Astrocyte (in vitro differentiated cells and primary cell): ENCODE data around the gene DHX8. TPM values are rescaled to one million over a fixed set of nuclear protein-coding genes. Genes with fewer than 3 reads are reported as not detected.

Source experiments
- DNase-seq: peaks from one replicate; pipeline ENCODE4 v3.0.0-alpha.2; 2010; ENCODE audit warnings: low read depth
- FAIRE-seq: peaks from 2 replicates; lab custom pipeline; 2011; peaks lifted over from hg19 to GRCh38; lab: Jason Lieb, UNC
- H2AFZ ChIP-seq: 2 replicates; pipeline ENCODE4 v1.6.0; 2012; ENCODE audit warnings: low read depth, low read length, inconsistent platforms
- H3K27ac ChIP-seq: 2 replicates; pipeline ENCODE4 v1.5.1; 2011; ENCODE audit warnings: low read depth, low read length, inconsistent platforms
- H3K27me3 ChIP-seq: 2 replicates; pipeline ENCODE4 v1.6.0; 2011; ENCODE audit warnings: low read length, inconsistent platforms; ENCODE audit not compliant: insufficient read depth
- H3K36me3 ChIP-seq: 2 replicates; pipeline ENCODE4 v1.5.1; 2011; ENCODE audit warnings: low read length, inconsistent platforms; ENCODE audit not compliant: insufficient read depth
- H3K4me1 ChIP-seq: 2 replicates; pipeline ENCODE4 v1.5.1; 2011; ENCODE audit warnings: low read length, inconsistent platforms; ENCODE audit not compliant: insufficient read depth
- H3K4me2 ChIP-seq: 2 replicates; pipeline ENCODE4 v1.6.0; 2012; ENCODE audit warnings: low read length, inconsistent platforms
- H3K4me3 ChIP-seq: 2 replicates; pipeline ENCODE4 v1.5.1; 2011; ENCODE audit warnings: low read depth, mild to moderate bottlenecking, low read length, inconsistent platforms; ENCODE audit not compliant: insufficient read depth
- H3K79me2 ChIP-seq: 2 replicates; pipeline ENCODE4 v1.6.0; 2012; ENCODE audit warnings: mild to moderate bottlenecking, low read length, inconsistent platforms; ENCODE audit not compliant: insufficient read depth
- H3K9ac ChIP-seq: 2 replicates; pipeline ENCODE4 v1.6.0; 2012; ENCODE audit warnings: mild to moderate bottlenecking, low read length, inconsistent platforms
- H3K9me3 ChIP-seq: 2 replicates; pipeline ENCODE4 v1.5.1; 2012; ENCODE audit warnings: low read depth, mild to moderate bottlenecking, low read length, inconsistent platforms; ENCODE audit not compliant: insufficient read depth
- H4K20me1 ChIP-seq: 2 replicates; pipeline ENCODE4 v1.6.0; 2012; ENCODE audit warnings: low read length, inconsistent platforms; ENCODE audit not compliant: insufficient read depth
- H3K27ac Mint-ChIP-seq: one replicate; pipeline ENCODE4 v1.8.0; 2021; ENCODE audit warnings: mild to moderate bottlenecking, mixed read lengths; ENCODE audit not compliant: unreplicated experiment
- H3K27me3 Mint-ChIP-seq: one replicate; pipeline ENCODE4 v1.8.0; 2021; ENCODE audit warnings: low read depth, mixed read lengths; ENCODE audit not compliant: unreplicated experiment
- H3K36me3 Mint-ChIP-seq: one replicate; pipeline ENCODE4 v1.8.0; 2021; ENCODE audit warnings: low read depth, mixed read lengths; ENCODE audit not compliant: unreplicated experiment
- H3K4me1 Mint-ChIP-seq: one replicate; pipeline ENCODE4 v1.8.0; 2021; ENCODE audit warnings: low read depth, mixed read lengths; ENCODE audit not compliant: unreplicated experiment
- H3K4me3 Mint-ChIP-seq: one replicate; pipeline ENCODE4 v1.8.0; 2021; ENCODE audit warnings: mild to moderate bottlenecking, moderate library complexity, mixed read lengths; ENCODE audit not compliant: unreplicated experiment
- H3K9me3 Mint-ChIP-seq: one replicate; pipeline ENCODE4 v1.8.0; 2021; ENCODE audit warnings: mild to moderate bottlenecking, mixed read lengths; ENCODE audit not compliant: unreplicated experiment
- CTCF ChIP-seq: IDR thresholded peaks from 2 replicates; pipeline ENCODE4 v1.5.1; 2011; ENCODE audit warnings: low read depth, mild to moderate bottlenecking, inconsistent platforms, low read length, moderate library complexity; ENCODE audit not compliant: insufficient read depth
- EZH2 ChIP-seq: IDR thresholded peaks from 2 replicates; pipeline ENCODE4 v1.6.1; 2012; ENCODE audit warnings: mild to moderate bottlenecking, low read length, inconsistent platforms; ENCODE audit not compliant: insufficient read depth
- total RNA-seq: library from RNA; stranded (reverse); gene quantifications from 2 replicates; pipeline ENCODE4 v1.2.1, GENCODE V29; 2021

The DHX8 gene
- total RNA-seq, 1 donor from 2014 or later: 48.5 TPM

GRCh38 chr17:43547659-43548256 is 64.0 kb downstream of the DHX8 start:
- Histone ChIP-seq H3K4me1 (peaks cover 26% of the 10 kb centered on the region), H4K20me1 (no peaks in the 10 kb centered on the region), H3K36me3 (no peaks in the 10 kb centered on the region), H2AFZ (no peak overlapping the region), H3K4me2 (no peak overlapping the region), H3K9ac (no peak overlapping the region), H3K4me3 (no peak overlapping the region), H3K9me3 (no peaks in the 10 kb centered on the region), H3K79me2 (no peaks in the 10 kb centered on the region), H3K27ac (no peak overlapping the region), H3K27me3 (peaks cover 3% of the 10 kb centered on the region)
- TF ChIP-seq EZH2: no peak
- no peak for TF ChIP-seq CTCF
- peaks cover 18% of the 10 kb centered on the region for H3K4me1 Mint-ChIP-seq
- H3K9me3 Mint-ChIP-seq: no peaks in the 10 kb centered on the region
- FAIRE-seq (no peak), DNase-seq (no peak)
- no peaks in the 10 kb centered on the region for H3K36me3 Mint-ChIP-seq
- no peak overlapping the region for H3K27ac Mint-ChIP-seq
- peaks cover 38% of the 10 kb centered on the region for H3K27me3 Mint-ChIP-seq
- peak overlapping the region; percentile 29 for H3K4me3 Mint-ChIP-seq

DNA sequence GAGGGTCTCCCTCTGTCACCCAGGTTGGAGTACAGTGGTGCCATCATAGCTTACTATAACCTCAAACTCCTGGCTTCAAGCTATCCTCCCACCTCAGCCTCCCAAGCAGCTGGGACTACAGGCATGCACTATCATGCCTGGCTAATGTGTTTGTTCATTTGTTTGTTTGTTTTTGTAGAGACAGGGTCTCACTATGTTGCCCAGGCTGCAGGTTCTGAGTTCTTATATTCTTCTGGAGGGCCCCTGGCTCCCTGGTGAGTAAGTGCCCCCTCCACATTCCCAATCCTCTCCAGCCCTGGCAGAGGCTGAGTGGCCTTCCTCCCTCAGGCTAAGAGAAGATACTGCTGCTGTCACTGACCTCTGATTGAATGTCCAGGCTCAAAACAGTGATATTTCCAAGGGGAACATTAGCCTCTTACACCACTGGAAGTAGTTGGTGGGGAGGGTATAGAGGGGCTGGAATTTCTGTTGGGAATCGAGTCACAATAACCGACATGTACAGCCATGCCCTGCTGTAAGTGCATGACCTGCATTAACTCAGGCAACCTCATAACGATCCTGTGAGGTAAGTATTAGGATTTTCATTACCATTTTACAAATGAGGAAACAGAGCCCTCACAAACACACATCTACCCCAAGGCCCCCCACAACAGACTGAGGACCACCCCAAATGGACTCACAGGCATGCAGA is 65.1 kb downstream of the DHX8 start:
- peaks cover 19% of the 10 kb centered on the region for H3K4me1 ChIP-seq
- H3K27ac ChIP-seq: no peak overlapping the region
- DNase-seq: no peak
- no peak overlapping the region for H2AFZ ChIP-seq
- FAIRE-seq: no peak
- H3K9me3 ChIP-seq: no peaks in the 10 kb centered on the region
- Mint-ChIP-seq H3K4me3 (no peak overlapping the region), H3K27ac (no peak overlapping the region), H3K4me1 (peaks cover 12% of the 10 kb centered on the region), H3K27me3 (peaks cover 38% of the 10 kb centered on the region), H3K9me3 (no peaks in the 10 kb centered on the region), H3K36me3 (no peaks in the 10 kb centered on the region)
- H3K79me2 ChIP-seq: no peaks in the 10 kb centered on the region
- H3K27me3 ChIP-seq: peaks cover 3% of the 10 kb centered on the region
- TF ChIP-seq EZH2 (no peak), CTCF (no peak)
- H4K20me1 ChIP-seq: no peaks in the 10 kb centered on the region
- H3K4me3 ChIP-seq: no peak overlapping the region
- no peak overlapping the region for H3K4me2 ChIP-seq
- no peak overlapping the region for H3K9ac ChIP-seq
- H3K36me3 ChIP-seq: no peaks in the 10 kb centered on the region

- Mint-ChIP-seq H3K4me3 (no peak overlapping the region), H3K4me1 (peaks cover 7% of the 10 kb centered on the region), H3K36me3 (no peaks in the 10 kb centered on the region), H3K9me3 (no peaks in the 10 kb centered on the region), H3K27me3 (peaks cover 42% of the 10 kb centered on the region), H3K27ac (no peak overlapping the region)
- no peak for FAIRE-seq
- H3K4me1 ChIP-seq: peaks cover 14% of the 10 kb centered on the region
- H3K4me2 ChIP-seq: no peak overlapping the region
- no peak overlapping the region for H2AFZ ChIP-seq
- H3K36me3 ChIP-seq: no peaks in the 10 kb centered on the region
- H3K9me3 ChIP-seq: no peaks in the 10 kb centered on the region
- H4K20me1 ChIP-seq: no peaks in the 10 kb centered on the region
- H3K27me3 ChIP-seq: peaks cover 3% of the 10 kb centered on the region
- no peaks in the 10 kb centered on the region for H3K79me2 ChIP-seq
- TF ChIP-seq CTCF: no peak
- TF ChIP-seq EZH2: no peak
- no peak for DNase-seq
- H3K9ac ChIP-seq: no peak overlapping the region
- H3K4me3 ChIP-seq: no peak overlapping the region
- no peak overlapping the region for H3K27ac ChIP-seq
Observed at GRCh38 chr17:43549496-43549895, 65.7 kb downstream of the DHX8 start.
